ENCODE measurements around the gene GMIP.

DNA sequence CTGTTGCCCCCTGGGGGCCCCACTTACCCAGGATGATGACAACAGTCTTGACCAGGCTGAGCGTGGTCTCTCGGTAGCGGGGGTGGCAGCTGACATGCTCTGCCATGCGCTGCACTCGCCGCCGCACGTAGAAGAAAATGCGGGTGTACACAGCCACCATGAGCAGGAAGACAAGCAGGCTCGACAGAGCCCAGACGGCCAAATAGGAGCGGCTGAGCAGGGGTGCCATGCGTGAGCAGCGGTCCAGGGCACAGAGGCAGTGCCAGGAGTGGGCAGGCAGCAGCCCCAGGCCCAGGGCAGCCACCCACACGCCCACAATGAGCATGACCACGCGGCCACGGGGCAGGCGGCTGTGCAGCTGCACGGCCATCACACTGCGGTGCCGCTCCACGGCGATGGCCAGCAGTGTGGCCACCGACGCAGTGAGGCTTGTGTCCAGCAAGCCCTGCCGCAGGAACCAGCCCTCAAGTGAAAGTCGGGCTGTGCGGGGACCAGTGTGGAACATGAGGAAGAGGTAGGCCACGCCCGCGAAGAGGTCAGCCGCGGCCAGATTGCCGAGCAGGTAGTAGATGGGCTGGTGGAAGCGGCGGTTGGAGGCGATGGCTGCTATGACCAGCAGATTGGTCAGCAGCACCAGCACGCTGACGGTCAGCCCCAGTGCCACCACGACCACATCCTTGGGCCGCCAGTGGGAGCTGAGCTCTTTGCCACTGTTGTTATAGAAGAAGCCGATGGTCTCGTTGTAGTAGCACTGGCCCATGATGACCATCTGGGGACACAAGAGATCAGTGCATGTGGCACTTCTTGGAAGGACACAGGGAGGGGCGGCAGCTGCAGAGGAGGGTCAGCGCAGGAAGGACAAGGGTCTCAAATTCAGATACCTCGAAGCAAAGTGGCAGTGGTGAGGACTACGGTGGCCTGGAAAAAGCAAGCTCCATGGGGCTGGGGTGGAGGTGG lies 16.7 kb downstream of the GMIP start:
- TF ChIP-seq, protein P1, sequence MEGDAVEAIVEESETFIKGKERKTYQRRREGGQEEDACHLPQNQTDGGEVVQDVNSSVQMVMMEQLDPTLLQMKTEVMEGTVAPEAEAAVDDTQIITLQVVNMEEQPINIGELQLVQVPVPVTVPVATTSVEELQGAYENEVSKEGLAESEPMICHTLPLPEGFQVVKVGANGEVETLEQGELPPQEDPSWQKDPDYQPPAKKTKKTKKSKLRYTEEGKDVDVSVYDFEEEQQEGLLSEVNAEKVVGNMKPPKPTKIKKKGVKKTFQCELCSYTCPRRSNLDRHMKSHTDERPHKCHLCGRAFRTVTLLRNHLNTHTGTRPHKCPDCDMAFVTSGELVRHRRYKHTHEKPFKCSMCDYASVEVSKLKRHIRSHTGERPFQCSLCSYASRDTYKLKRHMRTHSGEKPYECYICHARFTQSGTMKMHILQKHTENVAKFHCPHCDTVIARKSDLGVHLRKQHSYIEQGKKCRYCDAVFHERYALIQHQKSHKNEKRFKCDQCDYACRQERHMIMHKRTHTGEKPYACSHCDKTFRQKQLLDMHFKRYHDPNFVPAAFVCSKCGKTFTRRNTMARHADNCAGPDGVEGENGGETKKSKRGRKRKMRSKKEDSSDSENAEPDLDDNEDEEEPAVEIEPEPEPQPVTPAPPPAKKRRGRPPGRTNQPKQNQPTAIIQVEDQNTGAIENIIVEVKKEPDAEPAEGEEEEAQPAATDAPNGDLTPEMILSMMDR (IDR thresholded peaks at IDR 0.05): no peak
- no peak for TF ChIP-seq POLR2A (IDR thresholded peaks at IDR 0.05)

All from testis (tissue), 2 donors.